T follicular helper cell (primary cell): ENCODE data around the gene IRF2BP2.

ENCODE experiments used
- DNase-seq: peaks from one replicate; pipeline ENCODE4 v3.0.0-alpha.2; 2020; ENCODE audit warnings: low read depth

IRF2BP2 gene

GRCh38 chr1:234583755-234584419 is 26.1 kb downstream of the IRF2BP2 start:
- DNase-seq = no peak

DNA sequence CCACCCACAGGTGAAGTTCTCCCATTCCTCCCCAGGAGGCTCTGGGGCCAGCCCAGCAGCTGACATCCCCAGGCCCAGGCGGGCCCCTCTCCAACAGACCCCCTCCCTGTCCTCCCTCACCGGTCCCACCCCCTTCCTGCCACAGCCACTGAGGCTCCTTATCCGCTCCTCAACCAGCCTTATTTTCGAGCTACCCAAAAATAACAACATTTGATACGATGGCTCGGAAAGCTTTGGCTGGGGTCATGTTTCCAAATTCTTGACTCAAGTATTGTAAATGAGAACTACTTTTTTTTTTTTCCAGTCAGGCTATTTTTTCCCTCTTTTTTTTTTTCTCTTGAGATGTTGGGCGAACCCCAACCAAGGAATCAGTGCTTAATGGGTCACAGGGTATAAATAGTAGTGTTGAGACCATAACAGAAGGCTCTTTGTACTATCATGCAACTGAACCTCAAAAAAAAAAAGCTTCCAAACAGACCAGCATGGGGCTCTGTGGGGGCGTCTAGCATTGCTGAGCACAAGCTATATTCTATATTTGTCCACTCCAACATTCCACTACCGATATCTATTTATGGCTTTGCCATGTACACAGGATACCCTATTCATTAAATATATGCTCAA is 27.2 kb downstream of the IRF2BP2 start:
- DNase-seq = no peak

- no peak for DNase-seq
Observed at GRCh38 chr1:234582186-234582585, 27.8 kb downstream of the IRF2BP2 start.

DNA sequence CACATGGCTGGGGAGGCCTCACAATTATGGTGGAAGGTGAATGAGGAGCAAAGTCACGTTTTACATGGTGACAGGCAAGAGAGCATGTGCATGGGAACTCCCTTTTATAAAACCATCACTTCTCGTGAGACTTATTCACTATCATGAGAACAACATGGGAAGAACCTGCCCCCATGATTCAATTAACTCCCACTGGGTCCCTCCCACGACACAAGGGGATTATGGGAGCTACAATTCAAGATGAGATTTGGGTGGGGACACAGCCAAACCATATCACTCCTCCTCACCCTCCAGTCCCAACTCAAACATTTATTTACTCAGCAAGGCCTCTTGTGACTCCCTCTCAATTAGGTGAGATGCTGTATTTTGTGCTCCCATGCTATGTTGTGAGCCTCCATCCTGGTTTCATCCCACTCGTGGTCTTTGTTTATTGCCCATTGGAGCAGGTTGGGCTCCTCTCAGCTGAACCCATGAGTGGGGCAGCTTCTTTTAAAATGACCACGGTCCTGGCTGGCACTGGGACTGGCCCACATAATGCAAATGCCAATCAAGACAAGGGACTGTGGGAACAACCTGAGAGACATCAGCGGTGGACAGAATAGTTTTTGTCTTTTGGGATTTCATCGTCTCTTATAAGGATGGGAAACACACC is 28.8 kb downstream of the IRF2BP2 start:
- DNase-seq = no peak

DNA sequence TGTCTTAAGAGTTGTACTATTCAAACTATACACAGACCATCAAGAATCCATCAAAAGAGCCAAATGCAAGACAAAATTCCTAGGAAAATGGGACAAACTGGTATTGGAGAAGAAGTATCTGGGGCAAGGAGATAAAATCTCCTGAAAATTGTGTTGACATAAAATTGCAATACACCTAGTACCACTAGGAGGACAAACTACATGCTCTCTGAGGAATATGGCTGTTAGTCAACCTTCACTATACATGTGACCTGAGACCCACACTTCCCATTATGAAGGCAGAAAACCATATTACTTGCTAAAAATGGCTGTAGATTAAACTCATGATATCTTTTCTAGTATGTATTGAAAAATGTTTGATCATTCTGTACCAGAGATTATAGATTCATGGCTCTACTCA is 30.0 kb downstream of the IRF2BP2 start:
- DNase-seq = no peak

GRCh38 chr1:234578735-234579134 is 31.2 kb downstream of the IRF2BP2 start:
- no peak for DNase-seq

- DNase-seq = no peak
Observed at GRCh38 chr1:234578087-234578486, 31.9 kb downstream of the IRF2BP2 start.

- DNase-seq = no peak
Observed at GRCh38 chr1:234573711-234574299, 36.2 kb downstream of the IRF2BP2 start.

DNA sequence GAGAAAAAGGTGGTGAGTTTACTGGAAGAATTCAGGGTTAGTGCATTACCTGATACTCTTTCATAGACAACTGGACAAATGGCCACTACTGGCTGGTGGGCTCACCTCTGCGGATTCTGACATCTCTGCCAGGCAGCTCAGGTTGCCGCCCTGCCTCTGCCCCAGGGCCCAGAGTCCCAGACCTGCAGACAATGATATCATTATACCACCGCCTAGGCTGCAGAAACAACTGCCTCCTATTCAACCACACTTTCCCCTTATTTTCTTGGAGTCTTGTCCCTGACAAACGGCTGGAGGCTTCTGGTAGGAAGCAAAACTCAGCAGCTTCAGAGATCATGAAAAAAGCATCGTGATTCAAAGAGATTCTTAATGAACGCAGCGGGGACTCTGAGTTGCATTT is 37.0 kb downstream of the IRF2BP2 start:
- DNase-seq = no peak

DNA sequence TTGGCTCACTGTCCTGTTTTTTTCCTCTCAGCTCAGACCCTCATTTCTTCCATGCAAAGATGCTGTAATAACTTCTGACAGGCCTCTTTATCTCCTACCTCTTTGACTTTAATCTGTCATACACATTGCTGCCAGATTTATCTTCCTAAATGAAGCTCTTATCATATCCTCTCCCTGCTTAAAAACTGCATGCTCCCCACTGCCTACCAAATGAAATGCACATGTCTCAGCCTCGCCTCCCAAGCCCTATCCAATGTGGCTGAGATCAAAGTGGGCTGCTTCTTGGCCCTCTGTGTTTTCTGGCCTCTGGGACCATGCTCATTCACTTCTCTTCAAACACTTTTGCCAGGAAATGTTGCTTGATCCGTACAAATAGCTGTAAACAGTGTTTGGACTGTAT is 38.3 kb downstream of the IRF2BP2 start:
- no peak for DNase-seq

DNA sequence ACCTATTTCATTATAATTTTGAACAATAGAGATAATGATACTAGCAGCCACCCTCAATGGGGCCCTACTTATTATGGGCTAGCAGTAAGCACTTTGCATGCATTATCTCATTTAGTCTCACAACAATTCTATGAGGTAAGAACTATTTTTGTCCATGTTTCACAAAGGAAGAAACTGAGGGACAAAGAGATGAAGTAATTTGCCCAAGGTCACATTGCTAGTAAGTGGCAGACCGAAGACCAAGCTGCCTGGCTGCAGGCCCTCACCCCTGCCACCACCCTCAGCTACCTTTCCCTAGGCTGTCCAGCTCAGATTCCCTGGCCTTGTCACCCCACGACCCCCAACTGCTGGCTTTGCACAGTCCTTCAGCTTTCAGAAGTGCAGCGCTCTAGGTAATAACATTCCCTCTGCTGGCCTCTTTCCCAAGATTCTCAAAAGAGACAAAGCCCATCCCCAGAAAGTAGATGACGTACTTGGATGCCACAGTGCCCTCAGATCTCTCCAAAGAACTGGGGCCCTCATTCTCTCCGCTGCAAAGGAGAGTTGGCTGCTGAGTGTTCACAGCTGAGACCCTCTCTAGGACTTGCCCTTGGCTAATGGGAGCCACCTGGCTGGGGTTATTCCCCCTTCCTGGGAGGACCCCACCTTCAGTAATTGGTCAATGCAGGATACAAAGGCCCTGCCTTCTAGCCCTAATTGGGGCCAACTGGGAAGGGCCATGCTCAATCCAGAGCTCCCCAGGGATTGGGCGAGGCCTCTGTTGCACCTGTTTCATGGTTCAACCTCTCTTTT is 39.5 kb downstream of the IRF2BP2 start:
- no peak for DNase-seq

DNA sequence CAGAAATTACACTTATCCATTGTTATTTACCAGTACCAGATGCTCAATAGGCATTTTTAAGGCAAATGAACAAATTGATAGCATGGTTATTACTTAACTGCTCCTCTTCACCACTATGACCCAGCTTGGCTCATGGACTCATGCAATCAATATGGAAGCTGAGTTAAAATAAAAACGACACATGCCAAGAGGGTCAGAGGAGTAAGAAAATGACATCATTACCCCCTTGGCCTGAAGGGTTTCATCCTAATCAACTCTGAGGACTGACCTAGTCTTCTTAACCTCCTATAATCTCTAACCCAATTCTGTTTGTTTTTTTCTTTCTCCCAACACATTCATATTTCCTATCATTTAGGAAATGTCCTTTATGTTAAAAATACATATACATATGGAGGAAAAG is 41.6 kb downstream of the IRF2BP2 start:
- no peak for DNase-seq

GRCh38 chr1:234565132-234565531 is 44.8 kb downstream of the IRF2BP2 start:
- no peak for DNase-seq

GRCh38 chr1:234564035-234565029 is 45.6 kb downstream of the IRF2BP2 start:
- DNase-seq = no peak

- DNase-seq = no peak
Observed at GRCh38 chr1:234562334-234562733, 47.6 kb downstream of the IRF2BP2 start.

DNA sequence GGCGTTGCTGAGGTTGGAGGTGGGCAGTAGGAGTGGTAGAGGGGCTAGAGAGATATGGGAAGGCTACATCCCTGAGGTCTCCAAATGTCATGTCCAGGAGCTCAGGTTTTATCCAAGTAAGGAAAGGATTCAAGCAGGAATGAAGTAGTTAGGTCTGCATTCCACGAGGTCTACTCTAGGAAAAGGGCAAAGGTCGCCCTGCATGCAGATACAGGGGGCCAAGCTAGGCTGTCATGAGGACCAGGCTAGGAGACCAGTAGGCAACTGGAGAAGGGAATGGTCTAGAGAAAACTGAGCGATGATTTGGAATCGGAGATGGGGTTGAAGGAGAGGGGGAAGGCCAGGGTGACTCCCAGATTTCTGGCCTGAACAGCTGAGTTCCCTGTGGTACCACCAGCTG is 48.7 kb downstream of the IRF2BP2 start:
- no peak for DNase-seq

DNA sequence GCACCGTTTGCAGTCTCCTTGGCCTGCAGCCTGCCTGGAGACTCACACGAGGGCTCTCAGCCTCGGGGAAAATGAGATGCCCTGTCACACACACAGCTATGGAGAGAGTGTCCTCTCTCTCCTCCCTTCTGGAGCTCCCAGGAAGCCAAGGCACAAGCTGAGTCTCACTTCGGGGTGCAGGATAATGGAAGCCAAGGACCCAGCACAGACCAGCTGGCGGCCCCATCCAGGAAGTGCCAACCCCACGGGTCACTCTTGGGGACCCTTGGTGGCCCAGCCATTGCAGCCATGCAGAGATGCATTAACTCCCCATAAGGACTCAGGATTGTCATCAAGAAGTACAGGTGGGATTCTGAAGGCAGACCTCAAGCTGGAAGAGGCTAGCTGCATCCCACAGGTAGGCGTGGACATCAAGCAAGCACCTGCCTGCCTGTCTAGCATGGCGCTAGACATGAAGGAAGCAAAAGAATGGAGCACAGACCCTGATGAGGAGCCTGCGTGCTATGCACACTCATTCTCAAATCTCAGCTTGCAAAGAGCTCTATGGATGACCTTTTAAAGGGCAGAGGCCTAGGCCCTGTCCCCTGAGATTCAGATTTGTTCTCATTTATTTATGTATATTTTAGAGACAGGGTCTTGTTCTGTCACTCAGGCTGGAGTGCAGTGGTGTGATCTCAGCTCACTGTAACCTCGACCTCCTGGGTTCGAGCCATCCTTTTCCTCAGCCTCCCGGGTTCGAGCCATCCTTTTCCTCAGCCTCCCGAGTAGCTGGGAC is 49.9 kb downstream of the IRF2BP2 start:
- no peak for DNase-seq

DNA sequence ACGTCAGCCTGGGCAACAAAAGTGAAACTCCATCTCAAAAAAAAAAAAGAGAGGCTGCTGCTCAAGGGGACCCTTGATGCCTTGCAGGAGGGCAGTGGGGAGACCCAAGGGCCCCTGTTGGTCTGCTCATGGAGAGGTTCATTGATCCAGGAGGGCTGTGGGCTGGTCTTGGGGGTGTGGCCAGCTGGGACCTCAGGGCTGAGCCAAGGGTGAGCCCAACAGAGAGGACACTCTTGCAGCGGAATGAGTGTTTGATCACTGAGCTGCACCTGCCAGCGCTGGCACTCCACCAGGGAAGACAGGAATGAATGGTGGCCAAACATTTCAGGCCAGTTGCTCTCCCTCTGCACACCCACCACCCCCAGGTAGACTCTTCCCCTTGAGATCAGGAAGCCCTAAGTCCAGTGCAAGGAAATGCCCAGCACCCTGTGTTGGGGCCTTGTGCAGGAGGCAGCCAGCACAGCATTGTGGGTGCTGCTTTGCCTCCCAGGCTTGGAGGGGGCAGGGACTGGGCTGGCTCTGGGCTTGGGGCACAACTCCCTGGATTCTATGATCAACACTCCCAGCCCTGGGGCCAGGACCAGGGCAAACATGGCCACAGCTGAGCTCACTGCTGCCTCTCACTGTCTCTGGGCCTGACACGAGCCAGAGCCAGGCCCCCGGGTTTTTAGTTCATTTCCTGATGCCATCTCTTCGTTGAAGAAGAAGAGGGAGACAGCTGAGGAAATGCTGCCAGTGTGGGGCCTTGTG is 50.7 kb downstream of the IRF2BP2 start:
- no peak for DNase-seq

DNA sequence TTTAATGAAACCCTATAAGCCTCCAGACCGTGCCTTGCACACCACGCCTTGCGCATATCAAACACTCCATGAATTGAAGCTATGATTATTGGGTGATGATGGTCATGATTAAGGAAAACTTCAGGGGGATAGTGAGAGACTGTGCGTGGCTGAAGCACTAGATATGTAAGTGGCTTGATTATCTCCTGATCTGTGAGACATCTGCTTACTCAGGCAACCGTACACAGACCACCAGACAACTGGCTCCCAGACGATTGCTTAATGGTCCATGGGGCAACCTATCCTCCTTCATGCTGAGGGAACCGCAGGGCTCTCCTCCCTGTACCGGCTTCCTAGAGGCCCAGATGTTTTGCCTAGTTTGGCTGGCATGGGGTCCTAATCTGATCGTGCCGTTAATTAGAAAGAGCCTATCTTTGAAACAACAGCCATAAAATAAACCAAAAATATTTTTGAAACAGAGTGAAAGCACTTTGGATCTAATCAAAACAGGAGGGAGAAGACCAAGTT is 51.6 kb downstream of the IRF2BP2 start:
- no peak for DNase-seq
